Tibial nerve (tissue), 4 donors: ENCODE measurements around the gene UBE2E2. TPM values are rescaled to one million over a fixed set of nuclear protein-coding genes. Genes with fewer than 3 reads are reported as not detected.
A peak's percentile ranks its signal among the peaks of the same experiment; 100 is the strongest.

Experiments used
- DNase-seq, 2 donors: peaks; one replicate each; pipeline ENCODE4 v3.0.0-alpha.2; 2019; ENCODE audit warnings: low spot score in 2 of 2
- H3K27ac ChIP-seq, 4 donors: fragments of 200-600 bp; sonication (generic) in 3 of 4; one replicate each; pipeline ENCODE4 v1.5.1; 2017 to 2019; ENCODE audit warnings: mild to moderate bottlenecking in 1 of 4
- H3K27me3 ChIP-seq, 2 donors: fragments of 200-600 bp; sonication (generic) in 1 of 2; one replicate each; pipeline versions ENCODE4 v1.5.1 to v1.6.0; 2017 to 2019
- H3K36me3 ChIP-seq, 3 donors: fragments of 200-600 bp; sonication (generic); one replicate each; pipeline ENCODE4 v1.5.1; 2018 to 2019
- H3K4me1 ChIP-seq, 4 donors: fragments of 200-600 bp; sonication (generic) in 3 of 4; one replicate each; pipeline ENCODE4 v1.5.1; 2017 to 2019
- H3K4me3 ChIP-seq, 4 donors: fragments of 200-600 bp; sonication (generic) in 3 of 4; one replicate each; pipeline ENCODE4 v1.5.1; 2017 to 2019; ENCODE audit warnings: mild to moderate bottlenecking in 1 of 4, moderate library complexity in 1 of 4
- H3K9me3 ChIP-seq, 4 donors: fragments of 200-600 bp; sonication (generic) in 3 of 4; one replicate each; pipeline ENCODE4 v1.5.1; 2017 to 2019
- EP300 ChIP-seq, 2 donors: sonication (generic); formaldehyde crosslinking; IDR thresholded peaks; one replicate each; pipeline ENCODE4 v1.6.1; 2017; ENCODE audit warnings: antibody characterized with exemption in 2 of 2, mild to moderate bottlenecking in 1 of 2
- POLR2A ChIP-seq, 2 donors: fragments of 450-650 bp; IDR thresholded peaks; one replicate each; pipeline ENCODE4 v1.6.1; 2017; ENCODE audit warnings: antibody characterized with exemption in 2 of 2, mild to moderate bottlenecking in 2 of 2, moderate library complexity in 2 of 2
- WGBS, 2 donors: methylation state at CpG; one replicate each; pipeline ENCODE4 v1.1.5; 2018; 5-methylcytosine and 5-hydroxymethylcytosine counted together
- total RNA-seq, 4 donors: library from RNA; depleted of rRNA; stranded (reverse); fragments of >200 nt; gene quantifications; one replicate each; pipeline ENCODE4 v1.1.0, GENCODE V29; 2016
- TF ChIP-seq, protein P1 (sequence below), 5 experiments: fragments of 200-600 bp in 3 of 5; fragments of 450-650 bp in 2 of 5; sonication (generic) in 3 of 5; IDR thresholded peaks; one replicate each; pipeline ENCODE4 v1.5.1; 2016 to 2019; ENCODE audit warnings: antibody characterized with exemption in 5 of 5, mild to moderate bottlenecking in 3 of 5, moderate library complexity in 2 of 5

Gene UBE2E2
- total RNA-seq, 4 donors from 2014 or later = 67.1 to 222 (median 130) TPM

DNA sequence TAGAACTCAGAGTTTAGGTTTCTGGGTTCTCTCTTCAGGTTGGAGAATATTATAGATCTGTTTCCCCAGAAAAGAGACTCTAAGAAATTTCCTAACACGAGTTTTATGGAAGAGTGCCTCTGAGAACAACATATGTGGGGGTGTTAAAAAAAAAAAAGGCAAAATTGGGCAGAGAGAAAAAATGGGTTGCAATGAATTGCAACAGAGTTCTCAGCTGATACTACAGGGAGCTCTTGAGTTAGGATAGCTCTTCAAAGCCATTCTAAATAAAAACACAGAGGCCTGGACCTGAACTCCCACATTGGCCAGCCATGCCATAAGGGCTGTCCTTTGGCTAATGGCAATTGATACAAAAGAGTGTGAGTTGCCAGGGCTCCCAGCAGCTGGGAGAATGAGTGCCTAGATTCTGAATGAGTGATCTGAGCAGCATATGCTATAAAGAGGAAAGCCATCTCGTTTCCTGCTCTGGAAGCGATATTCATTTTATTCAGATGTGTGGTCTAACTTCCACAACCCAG, 20.1 kb upstream of the UBE2E2 start:
- no peak for DNase-seq
- Histone ChIP-seq H3K27ac (no peak overlapping the region), H3K9me3 (no peaks in the 10 kb centered on the region), H3K36me3 (no peaks in the 10 kb centered on the region), H3K27me3 (no peaks in the 10 kb centered on the region), H3K4me1 (no peaks in the 10 kb centered on the region), H3K4me3 (no peak overlapping the region)
- WGBS, 2 donors = 70 to 85% methylated on average over 3 of the region's 3 CpGs
- TF ChIP-seq EP300 (IDR thresholded peaks at IDR 0.05) = no peak

DNA sequence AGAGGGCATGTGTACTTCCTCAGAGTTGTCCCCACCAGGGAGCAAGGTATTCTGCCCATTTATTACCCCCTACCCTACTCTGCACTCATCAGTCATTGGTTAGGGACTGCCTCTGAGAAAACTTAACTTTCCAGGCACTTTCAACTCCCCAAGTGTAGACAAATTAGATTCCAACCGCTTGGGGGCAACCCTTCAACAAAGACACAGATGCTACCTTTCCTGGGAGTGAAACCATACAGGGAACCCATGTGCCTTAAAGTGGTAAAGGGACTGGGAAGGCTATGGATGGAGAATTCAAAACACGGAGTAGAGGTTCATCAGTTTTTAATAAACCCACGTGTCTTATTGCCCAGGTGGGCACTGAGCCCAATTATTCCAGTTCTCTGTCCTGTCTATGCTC, 19.4 kb upstream of the UBE2E2 start:
- H3K9me3 ChIP-seq = no peaks in the 10 kb centered on the region
- no peak for TF ChIP-seq POLR2A (IDR thresholded peaks at IDR 0.05)
- TF ChIP-seq, protein P1, sequence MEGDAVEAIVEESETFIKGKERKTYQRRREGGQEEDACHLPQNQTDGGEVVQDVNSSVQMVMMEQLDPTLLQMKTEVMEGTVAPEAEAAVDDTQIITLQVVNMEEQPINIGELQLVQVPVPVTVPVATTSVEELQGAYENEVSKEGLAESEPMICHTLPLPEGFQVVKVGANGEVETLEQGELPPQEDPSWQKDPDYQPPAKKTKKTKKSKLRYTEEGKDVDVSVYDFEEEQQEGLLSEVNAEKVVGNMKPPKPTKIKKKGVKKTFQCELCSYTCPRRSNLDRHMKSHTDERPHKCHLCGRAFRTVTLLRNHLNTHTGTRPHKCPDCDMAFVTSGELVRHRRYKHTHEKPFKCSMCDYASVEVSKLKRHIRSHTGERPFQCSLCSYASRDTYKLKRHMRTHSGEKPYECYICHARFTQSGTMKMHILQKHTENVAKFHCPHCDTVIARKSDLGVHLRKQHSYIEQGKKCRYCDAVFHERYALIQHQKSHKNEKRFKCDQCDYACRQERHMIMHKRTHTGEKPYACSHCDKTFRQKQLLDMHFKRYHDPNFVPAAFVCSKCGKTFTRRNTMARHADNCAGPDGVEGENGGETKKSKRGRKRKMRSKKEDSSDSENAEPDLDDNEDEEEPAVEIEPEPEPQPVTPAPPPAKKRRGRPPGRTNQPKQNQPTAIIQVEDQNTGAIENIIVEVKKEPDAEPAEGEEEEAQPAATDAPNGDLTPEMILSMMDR (IDR thresholded peaks at IDR 0.05) = peak; percentile 11 to 54 (median 20)
- H3K4me1 ChIP-seq = no peaks in the 10 kb centered on the region
- no peaks in the 10 kb centered on the region for H3K27me3 ChIP-seq
- H3K4me3 ChIP-seq = no peak overlapping the region
- DNase-seq = no peak
- 39 to 46% methylated on average over 3 of the region's 3 CpGs for WGBS, 2 donors
- no peak overlapping the region for H3K27ac ChIP-seq
- H3K36me3 ChIP-seq = no peaks in the 10 kb centered on the region

DNA sequence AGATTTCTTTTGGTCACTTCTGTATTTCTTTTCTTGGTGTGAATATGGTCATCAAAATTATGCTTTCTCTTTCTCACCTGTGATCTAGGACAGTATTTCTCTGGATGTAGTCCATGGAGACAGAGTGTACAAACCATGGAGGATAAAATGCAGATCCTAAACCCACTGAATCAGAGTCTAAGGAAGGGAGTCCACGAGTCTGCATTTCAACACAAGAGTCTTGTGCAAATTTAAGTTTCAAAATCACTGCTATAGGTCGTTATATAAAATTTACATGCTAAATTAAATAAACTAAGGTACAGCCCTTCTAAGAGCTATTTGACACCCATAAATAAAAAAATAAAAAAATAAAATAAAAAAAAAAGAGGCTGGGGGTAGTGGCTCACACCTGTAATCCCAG, 17.3 kb upstream of the UBE2E2 start:
- H3K36me3 ChIP-seq = no peaks in the 10 kb centered on the region
- WGBS, 2 donors = 73 to 91% methylated on average over 2 of the region's 2 CpGs

DNA sequence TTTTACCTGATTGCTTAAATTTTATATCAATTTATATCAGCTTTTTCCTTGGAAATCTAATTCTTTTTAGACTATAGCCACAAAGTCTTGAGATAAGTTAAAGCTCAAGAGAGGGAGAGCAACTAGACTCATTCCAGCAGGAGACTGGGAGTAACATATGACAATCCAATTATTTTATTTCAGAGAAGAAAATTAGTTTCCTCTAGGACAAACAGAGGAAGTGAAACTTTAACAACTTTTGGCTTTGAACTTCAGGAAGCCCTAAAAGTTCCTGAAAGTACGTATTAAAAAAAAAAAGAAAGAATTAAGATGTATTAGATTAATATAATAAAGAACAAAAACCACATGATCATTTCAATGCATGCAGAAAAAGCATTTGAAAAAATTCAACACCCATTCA, 13.9 kb upstream of the UBE2E2 start:
- 51 to 52% methylated on average over 1 of the region's 1 CpG for WGBS, 2 donors
- no peaks in the 10 kb centered on the region for H3K36me3 ChIP-seq
- no peaks in the 10 kb centered on the region for H3K27me3 ChIP-seq
- no peaks in the 10 kb centered on the region for H3K4me1 ChIP-seq
- no peak overlapping the region for H3K27ac ChIP-seq
- TF ChIP-seq EP300 (IDR thresholded peaks at IDR 0.05) (no peak), POLR2A (IDR thresholded peaks at IDR 0.05) (no peak)
- TF ChIP-seq, protein P1 (IDR thresholded peaks at IDR 0.05) = no peak
- no peak for DNase-seq
- no peak overlapping the region for H3K4me3 ChIP-seq
- H3K9me3 ChIP-seq = no peaks in the 10 kb centered on the region

More for the DNA sequence above, 17.3 kb upstream of the UBE2E2 start:
- TF ChIP-seq, protein P1 (IDR thresholded peaks at IDR 0.05) = no peak
- TF ChIP-seq EP300 (IDR thresholded peaks at IDR 0.05) = no peak
- TF ChIP-seq POLR2A (IDR thresholded peaks at IDR 0.05) = no peak
- Histone ChIP-seq H3K27me3 (no peaks in the 10 kb centered on the region), H3K9me3 (no peaks in the 10 kb centered on the region), H3K4me3 (no peak overlapping the region), H3K4me1 (no peaks in the 10 kb centered on the region), H3K27ac (no peak overlapping the region)
- no peak for DNase-seq

DNA sequence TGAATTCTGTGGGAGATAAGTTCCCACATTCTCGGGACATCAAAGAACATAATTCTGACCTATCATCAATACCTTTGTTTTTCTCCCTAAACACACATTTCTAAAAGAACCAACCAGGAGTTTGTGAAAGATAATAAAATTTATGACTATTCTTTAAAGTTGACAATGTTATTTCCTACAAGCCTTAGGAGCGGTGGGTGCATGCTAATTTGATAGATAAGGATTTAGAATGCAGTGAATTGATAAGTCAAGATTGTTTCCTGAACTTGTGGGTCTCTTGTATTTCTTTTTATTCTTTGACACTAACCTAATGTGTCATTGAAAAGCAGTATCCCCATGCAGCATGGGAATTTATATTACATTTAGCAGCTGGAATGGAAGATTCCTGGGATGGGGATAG, 10.3 kb upstream of the UBE2E2 start:
- no peak for TF ChIP-seq EP300 (IDR thresholded peaks at IDR 0.05)
- TF ChIP-seq POLR2A (IDR thresholded peaks at IDR 0.05) = no peak
- TF ChIP-seq, protein P1 (IDR thresholded peaks at IDR 0.05) = no peak
- Histone ChIP-seq H3K4me3 (no peak overlapping the region), H3K27me3 (no peaks in the 10 kb centered on the region), H3K27ac (no peak overlapping the region), H3K4me1 (no peaks in the 10 kb centered on the region), H3K9me3 (no peaks in the 10 kb centered on the region), H3K36me3 (no peaks in the 10 kb centered on the region)
- DNase-seq = no peak
- 61 to 88% methylated on average over 2 of the region's 2 CpGs for WGBS, 2 donors

DNA sequence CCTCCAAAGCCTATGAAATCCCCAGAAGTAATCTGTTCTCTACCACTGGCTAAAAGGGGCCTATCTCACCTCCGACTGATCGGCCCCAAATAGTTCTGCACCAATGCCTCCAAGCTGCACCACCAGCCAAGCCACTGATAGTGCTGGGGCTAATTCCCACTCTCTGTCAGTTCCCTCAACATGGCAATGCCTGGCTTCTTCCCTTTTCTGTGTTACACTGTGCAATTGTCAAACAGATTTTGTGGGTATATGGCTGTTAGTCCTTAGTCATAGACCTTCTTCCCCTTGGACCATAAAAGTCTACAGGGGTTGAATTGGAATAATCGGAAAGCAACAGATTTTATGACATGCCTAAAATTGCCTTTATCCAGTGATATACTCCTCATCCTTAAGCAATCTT, 9.3 kb upstream of the UBE2E2 start:
- H3K36me3 ChIP-seq = no peaks in the 10 kb centered on the region
- no peak for DNase-seq
- 90 to 94% methylated on average over 3 of the region's 3 CpGs for WGBS, 2 donors
- no peaks in the 10 kb centered on the region for H3K9me3 ChIP-seq
- no peaks in the 10 kb centered on the region for H3K4me1 ChIP-seq
- H3K4me3 ChIP-seq = no peak overlapping the region
- no peaks in the 10 kb centered on the region for H3K27me3 ChIP-seq
- H3K27ac ChIP-seq = no peak overlapping the region
- TF ChIP-seq POLR2A (IDR thresholded peaks at IDR 0.05) (no peak), EP300 (IDR thresholded peaks at IDR 0.05) (no peak)
- TF ChIP-seq, protein P1 (IDR thresholded peaks at IDR 0.05) = no peak
